SK-N-SH (cell line): ENCODE results near the gene PLA2G7. TPM values are rescaled to one million over a fixed set of nuclear protein-coding genes. Genes with fewer than 3 reads are reported as not detected.

Source experiments
- CTCF ChIA-PET: fragments of 300-600, 350-600 bp; formaldehyde crosslinking; extraction: SDS; loops from one replicate; lab custom pipeline; 2021; lab: Yijun Ruan, JAX
- POLR2A ChIA-PET: fragments of 350-600 bp; sonication (Branson Sonifier 250); formaldehyde crosslinking; extraction: SDS; loops from one replicate; lab custom pipeline; 2020; ENCODE audit warnings: antibody characterized with exemption, inconsistent platforms; lab: Yijun Ruan, JAX
- DNase-seq: peaks from one replicate; pipeline ENCODE4 v3.0.0; 2012
- H2AFZ ChIP-seq: fragments of 200-600 bp; sonication (generic); 2 replicates; pipeline ENCODE4 v1.8.1; 2016; ENCODE audit warnings: antibody characterized with exemption, mild to moderate bottlenecking, low read depth
- H3F3A ChIP-seq: fragments of 200-600 bp; sonication (generic); replicated peaks from 2 replicates; pipeline ENCODE3; 2016; ENCODE audit warnings: antibody characterized with exemption, mild to moderate bottlenecking; ENCODE audit not compliant: insufficient read depth
- H3K27ac ChIP-seq, 2 experiments: fragments of 200-500 bp in 1 of 2; fragments of 200-600 bp in 1 of 2; sonication (Bioruptor generic) in 1 of 2; sonication (generic), shearing (Covaris generic) in 1 of 2; 2 replicates each; pipeline versions ENCODE4 v1.5.1 to v1.6.1; 2014 to 2016; ENCODE audit warnings: low read depth in 2 of 2, inconsistent platforms in 1 of 2, low read length in 1 of 2, mild to moderate bottlenecking in 1 of 2, mixed read lengths in 1 of 2
- H3K27me3 ChIP-seq: fragments of 200-600 bp; sonication (generic), shearing (Covaris generic); 2 replicates; pipeline ENCODE4 v1.6.1; 2016; ENCODE audit warnings: mixed run types; ENCODE audit not compliant: insufficient read depth
- H3K36me3 ChIP-seq, 2 experiments: fragments of 200-500 bp in 1 of 2; fragments of 200-600 bp in 1 of 2; sonication (Bioruptor generic) in 1 of 2; sonication (generic) in 1 of 2; replicated peaks in 1 of 2; 2 replicates each; pipeline versions ENCODE3 to v1.5.1; 2014 to 2016; ENCODE audit warnings: low read length in 1 of 2, mild to moderate bottlenecking in 1 of 2; ENCODE audit not compliant: insufficient read depth in 2 of 2, control insufficient read depth in 1 of 2
- H3K4me1 ChIP-seq, 2 experiments: fragments of 200-500 bp in 1 of 2; fragments of 200-600 bp in 1 of 2; sonication (Bioruptor generic) in 1 of 2; sonication (generic), shearing (Covaris generic) in 1 of 2; 2 replicates each; pipeline versions ENCODE4 v1.5.1 to v1.6.1; 2014 to 2016; ENCODE audit warnings: low read depth in 1 of 2, low read length in 1 of 2, mixed run types in 1 of 2; ENCODE audit not compliant: insufficient read depth in 2 of 2, control insufficient read depth in 1 of 2
- H3K4me2 ChIP-seq: fragments of 200-600 bp; sonication (generic), shearing (Covaris generic); 2 replicates; pipeline ENCODE4 v1.6.1; 2017; ENCODE audit warnings: mixed run types
- H3K4me3 ChIP-seq, 2 experiments: fragments of 200-500 bp in 1 of 2; fragments of 200-600 bp in 1 of 2; sonication (Bioruptor generic) in 1 of 2; sonication (generic), shearing (Covaris generic) in 1 of 2; 2 replicates each; pipeline versions ENCODE4 v1.5.1 to v1.8.1; 2014 to 2016; ENCODE audit warnings: low read depth in 2 of 2, inconsistent platforms in 1 of 2, low read length in 1 of 2, mild to moderate bottlenecking in 1 of 2, mixed read lengths in 1 of 2, moderate library complexity in 1 of 2
- H3K79me2 ChIP-seq: fragments of 200-600 bp; sonication (generic); 2 replicates; pipeline ENCODE4 v1.8.1; 2017; ENCODE audit warnings: mild to moderate bottlenecking; ENCODE audit not compliant: insufficient read depth
- H3K9ac ChIP-seq: fragments of 200-600 bp; sonication (generic); 2 replicates; pipeline ENCODE4 v1.6.1; 2017; ENCODE audit warnings: mixed run types
- H3K9me2 ChIP-seq: fragments of 200-600 bp; sonication (generic); 2 replicates; pipeline ENCODE4 v1.6.1; 2017; ENCODE audit warnings: mixed run types
- H3K9me3 ChIP-seq: fragments of 200-600 bp; sonication (generic); 2 replicates; pipeline ENCODE4 v1.6.1; 2017; ENCODE audit warnings: mixed run types, mild to moderate bottlenecking, moderate library complexity
- H4K20me1 ChIP-seq: fragments of 200-600 bp; sonication (generic); 2 replicates; pipeline ENCODE4 v1.6.1; 2017; ENCODE audit warnings: mild to moderate bottlenecking, mixed run types; ENCODE audit not compliant: insufficient read depth
- CHD2 ChIP-seq: fragments of 150-350 bp; IDR thresholded peaks from 2 replicates; pipeline ENCODE4 v1.6.1; 2018; ENCODE audit warnings: low read length; ENCODE audit not compliant: partially characterized antibody
- CTCF ChIP-seq: fragments of 200-600 bp; sonication (generic); IDR thresholded peaks from 2 replicates; pipeline ENCODE4 v1.6.1; 2017; ENCODE audit warnings: antibody characterized with exemption, mild to moderate bottlenecking, moderate library complexity
- ELF1 ChIP-seq: IDR thresholded peaks from 2 replicates; pipeline ENCODE4 v1.4.0; 2012
- FOSL2 ChIP-seq: IDR thresholded peaks from 2 replicates; pipeline ENCODE4 v1.4.0; 2012; ENCODE audit warnings: low read depth, mild to moderate bottlenecking, moderate library complexity, borderline replicate concordance
- FOXM1 ChIP-seq: IDR thresholded peaks from 2 replicates; pipeline ENCODE4 v1.4.0; 2012; ENCODE audit warnings: low read depth, mild to moderate bottlenecking
- GABPA ChIP-seq: IDR thresholded peaks from 2 replicates; pipeline ENCODE4 v1.4.0; 2012; ENCODE audit warnings: low read depth, mild to moderate bottlenecking
- GATA2 ChIP-seq: sonication (generic); formaldehyde crosslinking; IDR thresholded peaks from 2 replicates; pipeline ENCODE4 v1.5.0; 2020; ENCODE audit warnings: mild to moderate bottlenecking, missing genetic modification reagents
- JUND ChIP-seq: IDR thresholded peaks from 2 replicates; pipeline ENCODE4 v1.4.0; 2012
- MAX ChIP-seq: IDR thresholded peaks from 2 replicates; pipeline ENCODE4 v1.4.0; 2012; ENCODE audit warnings: low read depth
- MEF2A ChIP-seq: IDR thresholded peaks from 2 replicates; pipeline ENCODE4 v1.4.0; 2012; ENCODE audit warnings: low read depth, borderline replicate concordance
- MXI1 ChIP-seq: IDR thresholded peaks from 2 replicates; pipeline ENCODE4 v1.6.1; 2012; ENCODE audit warnings: mild to moderate bottlenecking, low read depth, low read length, improper control_type of control experiment
- NRF1 ChIP-seq: IDR thresholded peaks from 2 replicates; pipeline ENCODE4 v1.6.1; 2012; ENCODE audit warnings: low read depth, mild to moderate bottlenecking, low read length
- PBX3 ChIP-seq: IDR thresholded peaks from 2 replicates; pipeline ENCODE4; 2012
- POLR2AphosphoS5 ChIP-seq: IDR thresholded peaks from 2 replicates; pipeline ENCODE4 v1.6.1; 2012; ENCODE audit warnings: low read depth, low read length
- RCOR1 ChIP-seq: fragments of 150-350 bp; IDR thresholded peaks from 2 replicates; pipeline ENCODE4 v1.6.1; 2017; ENCODE audit warnings: antibody characterized with exemption, low read length
- RFX5 ChIP-seq: IDR thresholded peaks from 2 replicates; pipeline ENCODE4 v1.6.1; 2012; ENCODE audit warnings: mild to moderate bottlenecking, improper control_type of control experiment, low read length
- TAF1 ChIP-seq: IDR thresholded peaks from 2 replicates; pipeline ENCODE4 v1.6.1; 2012; ENCODE audit warnings: low read depth, mild to moderate bottlenecking, low read length, moderate library complexity, borderline replicate concordance
- TCF12 ChIP-seq: IDR thresholded peaks from 2 replicates; pipeline ENCODE4 v1.4.0; 2012
- USF1 ChIP-seq: IDR thresholded peaks from 2 replicates; pipeline ENCODE4 v1.4.0; 2012; ENCODE audit warnings: low read depth, borderline replicate concordance
- USF2 ChIP-seq: fragments of 150-350 bp; IDR thresholded peaks from 2 replicates; pipeline ENCODE4 v1.6.1; 2017; ENCODE audit warnings: antibody characterized with exemption, low read length, low read depth, borderline replicate concordance
- WGBS: methylation state at CpG from one replicate; pipeline ENCODE4 v1.1.6; 2017; ENCODE audit warnings: low lambda C conversion rate; 5-methylcytosine and 5-hydroxymethylcytosine counted together
- polyA plus RNA-seq, 3 experiments: library from polyadenylated mRNA; depleted of rRNA; stranded (reverse); fragments of >200 nt; gene quantifications; 2 replicates each; pipeline ENCODE4 v1.2.3, GENCODE V29; 2012

PLA2G7 gene
- polyA plus RNA-seq, 1 of the 3 experiments (the other 2 are of a cell fraction), result not detected

- Histone ChIP-seq H3K9me2 (no peaks in the 10 kb centered on the region), H2AFZ (no peak overlapping the region), H4K20me1 (no peaks in the 10 kb centered on the region), H3K79me2 (no peaks in the 10 kb centered on the region), H3K9me3 (no peaks in the 10 kb centered on the region), H3F3A (no peaks in the 10 kb centered on the region), H3K4me1 (no peaks in the 10 kb centered on the region), H3K27ac (no peak overlapping the region), H3K4me3 (no peak overlapping the region), H3K27me3 (no peaks in the 10 kb centered on the region), H3K4me2 (no peak overlapping the region), H3K9ac (no peak overlapping the region), H3K36me3 (no peaks in the 10 kb centered on the region)
- CTCF ChIA-PET, result no interaction called here
- DNase-seq, result no peak
- TF ChIP-seq GATA2 (no peak), MAX (no peak), CTCF (no peak), USF2 (no peak), PBX3 (no peak), TCF12 (no peak), MEF2A (no peak), USF1 (no peak), CHD2 (no peak), FOSL2 (no peak), RFX5 (no peak), TAF1 (no peak), GABPA (no peak), RCOR1 (no peak), JUND (no peak), MXI1 (no peak), FOXM1 (no peak), NRF1 (no peak), POLR2AphosphoS5 (no peak), ELF1 (no peak)
- POLR2A ChIA-PET, result no interaction called here
- WGBS, result 38% methylated on average over 6 of the region's 6 CpGs
Measured at GRCh38 chr6:46676604-46677313, 58.4 kb downstream of the PLA2G7 start.
